GM19372 (cell line): Measurements from ENCODE around the gene PRKCD.
A peak's percentile ranks its signal among the peaks of the same experiment; 100 is the strongest.

Source experiments
- ATAC-seq: cut with Tn5 transposase; IDR thresholded peaks from one replicate; pipeline ENCODE4 v1.9.1; 2021; ENCODE audit warnings: mild to moderate bottlenecking, low read depth, moderate library complexity; ENCODE audit not compliant: unreplicated experiment

The PRKCD gene

GRCh38 chr3:53154881-53155285 is 6.1 kb upstream of the PRKCD start:
- no peak for ATAC-seq

- no peak for ATAC-seq
Observed at GRCh38 chr3:53155760-53156159, 5.2 kb upstream of the PRKCD start.

GRCh38 chr3:53156368-53156834 is 4.6 kb upstream of the PRKCD start:
- ATAC-seq = no peak

GRCh38 chr3:53157974-53158580 is 2.9 kb upstream of the PRKCD start:
- no peak for ATAC-seq

GRCh38 chr3:53158765-53159155 is 2.2 kb upstream of the PRKCD start:
- ATAC-seq = no peak

- ATAC-seq = no peak
Observed at GRCh38 chr3:53159156-53160060, 1.6 kb upstream of the PRKCD start.

GRCh38 chr3:53160061-53160659 is 849 bp upstream of the PRKCD start:
- no peak for ATAC-seq

GRCh38 chr3:53161450-53161819 is 426 bp downstream of the PRKCD start:
- peak; percentile 12 for ATAC-seq

GRCh38 chr3:53161820-53162671 is 1.0 kb downstream of the PRKCD start:
- ATAC-seq = peak; percentile 18

- peak; percentile 28 for ATAC-seq
Observed at GRCh38 chr3:53162672-53163443, 1.8 kb downstream of the PRKCD start.

- ATAC-seq = no peak
Observed at GRCh38 chr3:53163444-53164387, 2.7 kb downstream of the PRKCD start.

- no peak for ATAC-seq
Observed at GRCh38 chr3:53164911-53165310, 3.9 kb downstream of the PRKCD start.

GRCh38 chr3:53166206-53166605 is 5.2 kb downstream of the PRKCD start:
- no peak for ATAC-seq

- no peak for ATAC-seq
Observed at GRCh38 chr3:53166781-53167291, 5.8 kb downstream of the PRKCD start.

GRCh38 chr3:53167418-53168174 is 6.6 kb downstream of the PRKCD start:
- ATAC-seq = no peak

- no peak for ATAC-seq
Observed at GRCh38 chr3:53168175-53168923, 7.3 kb downstream of the PRKCD start.
